Panc1 (cell line): ENCODE measurements around the gene GRP.

ENCODE experiments used
- POLR2AphosphoS5 ChIP-seq: IDR thresholded peaks from 2 replicates; pipeline ENCODE4 v1.6.1; 2012; ENCODE audit warnings: mild to moderate bottlenecking, low read depth, low read length, moderate library complexity
- TF ChIP-seq, protein P1 (sequence below): fragments of 450-650 bp; IDR thresholded peaks from 2 replicates; pipeline ENCODE4 v1.5.1; 2017; ENCODE audit warnings: mild to moderate bottlenecking

DNA sequence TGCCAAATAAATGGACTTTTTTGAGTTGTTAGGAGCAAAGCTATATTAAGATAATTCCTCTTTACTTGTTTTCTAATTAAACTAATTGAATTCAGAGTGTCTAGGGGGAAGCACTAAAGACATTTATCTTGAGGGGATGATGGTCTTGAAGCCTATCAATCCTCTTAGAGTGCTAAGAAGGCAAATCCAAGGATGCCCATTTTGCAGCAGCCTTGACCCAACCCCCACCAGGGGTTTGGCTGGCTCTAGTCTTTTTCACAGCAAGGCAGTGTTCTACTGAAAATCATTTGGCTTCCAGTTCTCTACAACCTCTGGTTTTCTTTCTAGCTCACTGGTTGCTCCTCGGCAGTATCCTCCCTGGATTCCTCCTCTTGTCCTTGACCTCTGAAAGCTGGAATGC, 59.8 kb downstream of the GRP start:
- TF ChIP-seq, protein P1, sequence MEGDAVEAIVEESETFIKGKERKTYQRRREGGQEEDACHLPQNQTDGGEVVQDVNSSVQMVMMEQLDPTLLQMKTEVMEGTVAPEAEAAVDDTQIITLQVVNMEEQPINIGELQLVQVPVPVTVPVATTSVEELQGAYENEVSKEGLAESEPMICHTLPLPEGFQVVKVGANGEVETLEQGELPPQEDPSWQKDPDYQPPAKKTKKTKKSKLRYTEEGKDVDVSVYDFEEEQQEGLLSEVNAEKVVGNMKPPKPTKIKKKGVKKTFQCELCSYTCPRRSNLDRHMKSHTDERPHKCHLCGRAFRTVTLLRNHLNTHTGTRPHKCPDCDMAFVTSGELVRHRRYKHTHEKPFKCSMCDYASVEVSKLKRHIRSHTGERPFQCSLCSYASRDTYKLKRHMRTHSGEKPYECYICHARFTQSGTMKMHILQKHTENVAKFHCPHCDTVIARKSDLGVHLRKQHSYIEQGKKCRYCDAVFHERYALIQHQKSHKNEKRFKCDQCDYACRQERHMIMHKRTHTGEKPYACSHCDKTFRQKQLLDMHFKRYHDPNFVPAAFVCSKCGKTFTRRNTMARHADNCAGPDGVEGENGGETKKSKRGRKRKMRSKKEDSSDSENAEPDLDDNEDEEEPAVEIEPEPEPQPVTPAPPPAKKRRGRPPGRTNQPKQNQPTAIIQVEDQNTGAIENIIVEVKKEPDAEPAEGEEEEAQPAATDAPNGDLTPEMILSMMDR = no peak
- no peak for TF ChIP-seq POLR2AphosphoS5
